ENCODE measurements around the gene PTPN4.

PTPN4 gene

DNA sequence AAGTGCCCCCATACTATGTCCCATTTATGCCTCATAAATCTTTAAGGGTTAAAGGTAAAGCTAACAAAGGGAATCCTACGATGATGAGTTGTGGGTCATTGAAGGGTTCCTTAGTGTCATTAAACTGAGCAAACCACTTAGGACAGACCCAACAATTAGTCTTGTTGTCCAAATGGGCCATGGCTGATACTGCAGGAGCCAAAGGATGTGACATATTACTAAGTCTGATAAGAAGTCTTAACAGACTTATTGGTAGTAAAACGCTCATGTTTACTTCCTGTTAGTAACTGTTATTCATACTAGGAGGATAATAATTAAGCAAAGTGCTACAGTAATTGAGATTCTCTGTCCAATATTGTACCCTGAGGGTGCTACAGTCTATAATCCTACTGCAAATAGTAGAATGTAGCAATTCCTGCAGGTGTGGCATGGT, 96.8 kb downstream of the PTPN4 start:
- no peak for DNase-seq (ENCODE audit: low read depth in 3 of 3)

DNA sequence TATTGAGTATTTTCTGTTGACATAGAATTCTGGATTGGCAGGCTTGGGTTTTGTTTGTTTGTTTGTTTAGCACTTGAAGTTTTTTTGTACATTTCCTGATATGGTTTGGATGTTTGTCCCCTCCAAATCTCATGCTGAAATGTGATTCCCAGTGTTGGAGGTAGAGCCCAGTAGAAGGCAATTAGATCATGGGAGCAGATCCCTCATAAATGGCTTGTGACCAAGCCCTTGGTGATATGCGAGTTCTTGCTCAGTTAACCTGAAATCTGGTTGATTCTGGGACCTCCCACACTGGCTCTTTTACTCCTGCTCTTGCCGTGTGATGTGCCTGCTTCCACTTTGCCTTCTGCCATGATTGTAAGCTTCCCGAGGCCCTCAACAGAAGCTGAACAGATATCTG, 98.0 kb downstream of the PTPN4 start:
- no peak for DNase-seq (ENCODE audit: low read depth in 3 of 3)

GRCh38 chr2:119859528-119859927, 99.8 kb downstream of the PTPN4 start:
- DNase-seq (ENCODE audit: low read depth in 3 of 3), result no peak

GRCh38 chr2:119860924-119861323, 101.2 kb downstream of the PTPN4 start:
- no peak for DNase-seq (ENCODE audit: low read depth in 3 of 3)

DNA sequence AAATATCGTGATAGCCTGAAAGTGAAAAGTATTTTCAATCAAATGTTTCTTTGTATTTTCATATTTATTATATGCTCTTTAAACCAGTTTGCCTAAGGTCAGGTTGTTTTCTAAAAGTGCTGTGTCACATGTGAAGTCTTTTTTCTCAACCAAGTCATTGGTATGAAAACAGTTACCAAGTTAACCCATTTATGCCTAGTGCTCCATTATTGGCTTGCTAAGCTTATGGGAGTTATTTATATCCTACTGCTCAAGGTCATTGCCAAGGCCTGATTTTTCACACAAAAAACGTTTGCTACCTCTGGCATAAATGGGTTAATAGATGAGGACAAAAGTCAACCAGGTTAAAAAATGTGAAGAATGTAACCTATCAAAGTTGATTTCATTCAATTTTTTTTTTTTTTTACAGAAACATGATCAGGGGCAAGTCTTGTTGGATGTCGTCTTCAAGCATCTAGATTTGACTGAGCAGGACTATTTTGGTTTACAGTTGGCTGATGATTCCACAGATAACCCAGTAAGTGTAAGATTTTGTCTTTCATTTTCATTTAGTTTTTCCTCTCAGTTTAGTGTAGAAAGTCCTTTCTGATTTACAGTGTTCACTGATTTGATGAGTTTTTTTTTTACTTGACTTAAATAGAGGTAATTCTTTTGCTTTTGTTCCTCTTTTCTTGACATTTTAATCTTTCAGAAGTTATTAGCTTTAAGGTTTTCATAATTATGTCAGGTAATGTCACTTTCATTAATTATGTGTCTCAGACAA, 102.6 kb downstream of the PTPN4 start:
- no peak for DNase-seq (ENCODE audit: low read depth in 3 of 3)

- no peak for DNase-seq (ENCODE audit: low read depth in 3 of 3)
These were observed 104.6 kb downstream of the PTPN4 start for GRCh38 chr2:119864318-119864717.

DNA sequence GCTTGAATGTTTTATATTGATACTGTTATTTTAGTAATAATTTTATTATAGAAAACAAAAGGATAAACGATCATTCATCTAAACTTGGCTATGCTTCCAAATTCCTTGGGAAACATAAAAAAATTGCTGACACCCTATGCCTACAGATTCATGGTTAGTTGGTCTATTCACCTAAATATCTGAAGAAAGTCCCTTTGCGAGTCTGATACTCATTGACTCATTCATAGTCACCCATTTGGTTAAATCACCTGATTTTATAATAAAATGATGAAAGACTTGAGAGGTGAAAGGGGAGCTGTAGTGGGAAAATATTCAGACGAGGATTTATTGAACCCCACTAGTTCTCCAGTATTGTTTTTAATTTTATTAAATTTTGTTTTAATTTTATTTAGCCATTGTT, 112.0 kb downstream of the PTPN4 start:
- DNase-seq (ENCODE audit: low read depth in 3 of 3), result no peak

- DNase-seq (ENCODE audit: low read depth in 3 of 3), result no peak
These were observed 113.9 kb downstream of the PTPN4 start for GRCh38 chr2:119873350-119874315.

GRCh38 chr2:119879502-119879901, 119.8 kb downstream of the PTPN4 start:
- DNase-seq (ENCODE audit: low read depth in 3 of 3), result no peak

DNA sequence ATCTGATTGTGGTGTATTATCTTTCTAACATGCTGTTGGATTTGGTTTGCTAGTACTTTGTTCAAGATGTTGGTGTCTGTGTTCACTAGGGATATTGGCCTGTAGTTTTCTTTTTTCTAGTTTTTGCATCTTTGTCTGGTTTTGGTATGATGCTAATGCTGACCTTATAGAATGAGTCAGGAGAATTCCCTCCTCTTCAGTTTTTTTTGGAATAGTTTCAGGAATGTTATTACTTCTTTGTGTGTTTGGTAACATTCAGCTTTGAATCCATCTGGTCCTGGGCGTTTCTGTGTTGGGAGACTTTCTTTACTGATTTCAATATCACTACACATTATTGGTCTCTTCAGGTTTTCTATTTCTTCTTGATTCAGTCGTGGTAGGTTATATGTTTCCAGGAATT, 129.0 kb downstream of the PTPN4 start:
- DNase-seq (ENCODE audit: low read depth in 3 of 3), result no peak

DNA sequence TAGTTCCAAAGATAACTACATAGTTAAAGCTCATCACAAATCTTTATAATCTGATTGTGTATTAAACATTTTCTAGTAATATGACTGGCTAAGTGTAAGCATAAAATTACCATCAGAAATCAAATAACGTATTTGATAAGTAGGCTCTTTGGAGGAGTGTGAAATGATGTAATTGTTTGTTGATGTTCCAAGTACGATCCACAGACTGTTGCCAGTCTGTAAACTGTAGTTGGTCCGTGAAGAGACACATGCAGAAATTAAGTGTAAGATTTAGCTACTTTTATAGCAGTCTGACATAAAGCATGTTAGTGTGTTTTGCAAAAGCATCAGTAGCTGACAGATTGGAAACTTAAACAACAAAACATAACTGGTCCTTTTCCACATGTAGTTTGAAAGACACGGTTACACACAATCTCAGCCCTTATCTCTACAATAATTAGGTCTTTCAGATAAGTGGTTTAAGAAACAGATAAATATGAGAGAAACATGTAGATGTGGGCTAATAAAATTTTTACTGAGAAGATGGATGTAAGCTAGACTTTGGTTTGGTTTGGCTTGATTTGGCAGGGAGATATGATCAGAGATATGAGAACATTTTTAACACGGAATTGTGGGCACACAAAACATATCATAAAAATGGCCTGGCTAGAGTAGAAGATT, 138.1 kb downstream of the PTPN4 start:
- DNase-seq (ENCODE audit: low read depth in 3 of 3), result no peak

DNA sequence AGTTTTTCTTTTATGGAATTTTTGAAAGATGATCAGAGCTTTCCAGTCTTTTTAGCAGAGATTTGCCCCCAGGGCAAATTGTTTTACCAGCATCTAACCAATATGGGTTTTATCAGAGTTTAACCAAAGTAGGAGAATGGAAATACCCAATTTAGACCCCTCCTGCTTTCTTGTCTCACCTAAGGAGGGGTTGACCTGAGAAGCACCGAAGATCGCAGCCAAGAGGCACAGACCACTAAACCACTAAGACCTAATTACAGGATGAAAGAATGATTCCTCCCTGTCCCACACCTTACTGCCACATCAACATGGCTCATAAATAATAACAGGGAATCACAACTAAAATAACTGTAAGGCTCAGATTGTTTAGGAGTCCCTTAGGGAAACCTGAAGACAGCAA, 141.3 kb downstream of the PTPN4 start:
- DNase-seq (ENCODE audit: low read depth in 3 of 3), result no peak

DNA sequence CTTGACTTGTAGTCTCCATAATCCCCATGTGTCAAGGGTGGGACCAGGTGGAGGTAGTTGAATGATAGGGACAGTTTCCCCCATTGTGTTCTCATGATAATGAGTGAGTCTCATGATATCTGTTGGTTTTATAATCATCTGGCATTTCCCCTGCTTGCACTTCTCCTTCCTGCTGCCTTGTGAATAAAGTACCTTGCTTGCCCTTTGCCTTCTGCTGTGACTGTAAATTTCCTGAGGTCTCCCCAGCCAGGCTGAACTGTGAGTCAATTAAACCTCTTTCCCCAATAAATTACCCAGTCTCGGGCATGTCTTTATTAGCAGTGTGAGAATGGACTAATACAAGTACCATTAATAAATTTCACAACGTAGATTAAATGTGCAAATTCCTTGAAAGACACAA, 150.8 kb downstream of the PTPN4 start:
- no peak for DNase-seq (ENCODE audit: low read depth in 3 of 3)

GRCh38 chr2:119914266-119914665, 154.5 kb downstream of the PTPN4 start:
- no peak for DNase-seq (ENCODE audit: low read depth in 3 of 3)

DNA sequence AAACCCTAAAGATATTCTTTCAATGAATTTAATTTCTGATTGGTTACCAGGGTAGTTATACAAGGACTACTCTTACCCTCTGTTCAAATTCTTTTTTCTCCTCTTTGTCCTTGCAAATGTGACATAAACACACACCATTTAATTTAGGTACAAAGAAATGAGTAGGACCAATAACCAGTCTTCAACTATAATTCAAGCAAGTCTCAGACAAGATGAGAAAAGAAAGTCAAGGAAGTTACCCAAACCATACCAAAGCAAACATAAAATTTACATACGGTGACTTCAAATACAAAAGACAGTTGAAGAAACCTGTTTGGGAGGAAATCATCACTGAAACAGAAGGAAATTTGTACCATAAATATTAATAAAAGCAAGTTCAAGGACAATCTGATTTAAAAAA, 162.1 kb downstream of the PTPN4 start:
- DNase-seq (ENCODE audit: low read depth in 3 of 3), result no peak

GRCh38 chr2:119922699-119923098, 163.0 kb downstream of the PTPN4 start:
- DNase-seq (ENCODE audit: low read depth in 3 of 3), result no peak

- DNase-seq (ENCODE audit: low read depth in 3 of 3), result no peak
These were observed 169.8 kb downstream of the PTPN4 start for GRCh38 chr2:119929537-119929936.

- DNase-seq (ENCODE audit: low read depth in 3 of 3), result no peak
These were observed 173.1 kb downstream of the PTPN4 start for GRCh38 chr2:119932809-119933208.

DNA sequence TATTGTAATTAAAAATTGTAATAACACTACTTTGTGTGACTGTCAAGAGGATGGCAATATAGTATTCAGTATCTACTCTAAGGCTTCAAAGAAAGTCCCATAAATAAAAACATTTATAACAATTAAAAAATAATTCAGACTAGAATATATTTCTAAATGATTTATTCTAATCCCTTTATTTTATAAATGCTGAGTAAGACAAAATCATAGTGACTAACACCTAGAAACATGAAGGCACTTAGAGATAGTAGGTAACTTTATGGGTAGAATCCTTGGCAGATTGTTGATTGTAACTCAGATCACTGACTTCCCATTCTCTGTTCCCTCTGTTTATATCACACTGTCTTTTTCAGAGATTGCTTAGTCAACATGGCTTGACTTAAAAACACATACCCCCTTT, 174.6 kb downstream of the PTPN4 start:
- no peak for DNase-seq (ENCODE audit: low read depth in 3 of 3)

- DNase-seq (ENCODE audit: low read depth in 3 of 3), result no peak
These were observed 178.0 kb downstream of the PTPN4 start for GRCh38 chr2:119937680-119938079.

DNA sequence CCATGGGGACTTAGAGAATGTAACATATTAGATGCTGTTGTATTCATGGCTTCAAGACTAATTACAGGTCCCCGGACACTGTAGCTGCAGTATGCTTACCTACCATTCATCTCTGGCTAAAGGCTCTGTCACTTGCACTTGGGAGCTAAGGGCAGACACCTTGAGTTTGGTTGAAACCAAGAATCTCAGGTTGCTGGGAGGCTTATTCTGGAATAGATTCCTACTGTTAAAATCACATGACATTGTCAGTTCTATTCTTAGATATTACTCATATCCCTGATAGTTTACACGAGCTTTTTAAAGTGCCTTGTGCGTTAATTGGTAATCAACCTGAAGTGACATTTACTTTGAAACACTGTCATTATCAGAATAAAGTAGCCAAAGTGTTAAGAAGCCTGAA, 180.2 kb downstream of the PTPN4 start:
- DNase-seq (ENCODE audit: low read depth in 3 of 3), result no peak

GRCh38 chr2:119940856-119941255, 181.1 kb downstream of the PTPN4 start:
- no peak for DNase-seq (ENCODE audit: low read depth in 3 of 3)

Data from stimulated activated CD4-positive, alpha-beta T cell treated with anti-CD3 and anti-CD28 coated beads, TNF-alpha, amount 100 ng/mL, for 4 hours (primary cell).